GM21619 (cell line): ENCODE data around the gene USP2.

Experiments used
- ATAC-seq: cut with Tn5 transposase; IDR thresholded peaks from one replicate; pipeline ENCODE4 v1.9.1; 2021; ENCODE audit not compliant: unreplicated experiment

Gene USP2

DNA sequence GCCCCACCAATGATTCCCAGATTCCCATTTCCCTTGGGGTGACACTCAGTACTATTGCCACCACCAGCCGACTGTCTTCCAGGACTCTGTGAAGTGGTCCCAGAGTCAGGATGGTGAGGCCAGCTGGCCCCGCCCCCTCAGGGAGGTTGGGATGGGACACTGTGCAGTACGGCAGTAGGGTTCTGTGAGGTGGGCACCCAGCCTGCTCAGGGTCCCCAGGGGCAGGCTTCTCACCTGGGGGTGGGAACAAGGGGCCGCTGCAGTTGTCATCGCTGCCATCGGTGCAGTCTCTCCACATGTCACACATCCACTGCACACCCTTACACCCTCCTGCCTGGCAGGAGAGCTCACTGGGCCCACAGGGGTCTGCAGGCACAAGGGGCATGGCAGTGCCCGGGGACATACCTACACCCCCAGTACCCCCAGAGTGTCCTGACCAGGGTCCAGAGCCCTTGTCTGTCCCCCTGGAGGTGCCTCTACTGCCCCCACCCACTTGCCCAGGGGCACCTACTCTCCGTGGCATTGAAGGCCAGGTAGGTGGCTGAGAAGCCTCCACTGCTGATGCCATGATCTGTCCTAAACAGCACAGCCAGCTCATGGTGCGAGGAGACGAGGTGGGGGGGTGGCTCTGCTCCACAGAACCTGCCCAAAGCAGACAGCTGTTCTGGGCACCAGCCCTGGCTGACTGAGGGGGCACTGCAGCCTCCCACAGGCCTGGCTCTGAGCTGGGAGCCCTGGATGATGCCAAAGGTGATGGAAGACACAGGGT, 38.9 kb downstream of the USP2 start:
- ATAC-seq = no peak

GRCh38 chr11:119342023-119342300, 39.5 kb downstream of the USP2 start:
- ATAC-seq = no peak

GRCh38 chr11:119341222-119342022, 40.1 kb downstream of the USP2 start:
- no peak for ATAC-seq

- no peak for ATAC-seq
Measured at GRCh38 chr11:119340335-119341221, 40.9 kb downstream of the USP2 start, which contains the start of gene C1QTNF5. TSS of gene C1QTNF5 (minus strand) at chr11:119340883. CDS start at chr11:119340397, 486 bp downstream.

- no peak for ATAC-seq
Measured at GRCh38 chr11:119339589-119340334, 41.7 kb downstream of the USP2 start.

DNA sequence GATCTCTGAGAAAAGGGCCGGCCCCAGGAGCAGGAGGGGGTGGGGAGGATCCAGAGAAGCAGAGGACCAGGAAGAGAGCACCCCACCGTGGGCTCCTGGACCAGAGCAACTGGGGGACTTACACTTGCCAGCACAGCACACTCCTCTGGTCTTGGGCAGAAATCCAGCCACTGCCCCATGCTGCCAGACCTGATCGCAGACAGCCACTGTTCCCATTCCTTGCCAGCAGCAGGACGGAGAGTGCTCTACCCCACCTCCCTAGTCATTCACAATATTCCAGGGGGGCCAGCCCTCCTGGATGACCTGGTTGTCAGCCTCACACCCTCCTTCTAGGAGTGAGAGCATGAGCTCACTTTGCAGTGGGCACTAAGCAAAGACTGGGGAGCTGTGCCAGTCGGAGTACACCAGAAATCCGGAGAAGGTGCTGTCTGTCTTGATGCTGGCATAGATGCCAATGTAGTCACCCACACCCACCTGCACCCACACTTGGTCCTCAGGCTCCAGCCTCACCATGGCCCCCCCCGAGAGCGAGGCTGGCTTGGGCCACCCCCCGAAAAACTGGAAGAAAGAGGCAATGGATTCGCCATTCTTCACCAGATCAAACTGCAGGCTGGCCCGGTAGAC, 42.4 kb downstream of the USP2 start:
- no peak for ATAC-seq

GRCh38 chr11:119338318-119338890, 43.1 kb downstream of the USP2 start:
- ATAC-seq = no peak

- no peak for ATAC-seq
Measured at GRCh38 chr11:119337581-119338317, 43.7 kb downstream of the USP2 start.

- ATAC-seq = no peak
Measured at GRCh38 chr11:119336744-119337469, 44.6 kb downstream of the USP2 start.

DNA sequence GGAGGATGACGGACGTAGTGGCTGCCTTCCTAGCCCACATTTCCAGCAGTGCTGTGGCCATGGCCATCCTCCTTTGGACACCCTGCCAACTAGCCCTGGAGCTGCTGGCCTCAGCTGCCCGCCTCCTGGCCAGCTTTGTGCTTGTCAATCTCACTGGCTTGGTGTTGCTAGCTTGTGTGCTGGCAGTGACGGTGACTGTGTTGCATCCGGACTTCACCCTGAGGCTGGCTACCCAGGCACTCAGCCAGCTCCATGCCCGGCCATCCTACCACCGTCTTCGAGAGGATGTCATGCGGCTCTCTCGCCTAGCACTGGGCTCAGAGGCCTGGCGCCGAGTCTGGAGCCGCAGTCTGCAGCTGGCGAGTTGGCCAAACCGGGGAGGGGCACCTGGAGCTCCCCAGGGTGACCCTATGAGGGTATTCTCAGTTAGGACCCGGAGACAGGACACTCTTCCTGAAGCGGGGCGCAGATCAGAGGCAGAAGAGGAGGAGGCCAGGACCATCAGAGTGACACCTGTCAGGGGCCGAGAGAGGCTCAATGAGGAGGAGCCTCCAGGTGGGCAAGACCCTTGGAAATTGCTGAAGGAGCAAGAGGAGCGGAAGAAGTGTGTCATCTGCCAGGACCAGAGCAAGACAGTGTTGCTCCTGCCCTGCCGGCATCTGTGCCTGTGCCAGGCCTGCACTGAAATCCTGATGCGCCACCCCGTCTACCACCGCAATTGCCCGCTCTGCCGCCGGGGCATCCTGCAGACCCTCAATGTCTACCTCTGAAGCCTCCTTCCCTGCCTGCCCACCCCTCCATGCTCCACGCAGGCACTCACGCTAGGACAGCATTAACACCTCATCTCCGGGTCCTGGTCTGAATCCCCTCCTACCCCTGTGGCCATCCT, 45.6 kb downstream of the USP2 start:
- no peak for ATAC-seq

GRCh38 chr11:119335091-119335654, 46.3 kb downstream of the USP2 start:
- no peak for ATAC-seq

DNA sequence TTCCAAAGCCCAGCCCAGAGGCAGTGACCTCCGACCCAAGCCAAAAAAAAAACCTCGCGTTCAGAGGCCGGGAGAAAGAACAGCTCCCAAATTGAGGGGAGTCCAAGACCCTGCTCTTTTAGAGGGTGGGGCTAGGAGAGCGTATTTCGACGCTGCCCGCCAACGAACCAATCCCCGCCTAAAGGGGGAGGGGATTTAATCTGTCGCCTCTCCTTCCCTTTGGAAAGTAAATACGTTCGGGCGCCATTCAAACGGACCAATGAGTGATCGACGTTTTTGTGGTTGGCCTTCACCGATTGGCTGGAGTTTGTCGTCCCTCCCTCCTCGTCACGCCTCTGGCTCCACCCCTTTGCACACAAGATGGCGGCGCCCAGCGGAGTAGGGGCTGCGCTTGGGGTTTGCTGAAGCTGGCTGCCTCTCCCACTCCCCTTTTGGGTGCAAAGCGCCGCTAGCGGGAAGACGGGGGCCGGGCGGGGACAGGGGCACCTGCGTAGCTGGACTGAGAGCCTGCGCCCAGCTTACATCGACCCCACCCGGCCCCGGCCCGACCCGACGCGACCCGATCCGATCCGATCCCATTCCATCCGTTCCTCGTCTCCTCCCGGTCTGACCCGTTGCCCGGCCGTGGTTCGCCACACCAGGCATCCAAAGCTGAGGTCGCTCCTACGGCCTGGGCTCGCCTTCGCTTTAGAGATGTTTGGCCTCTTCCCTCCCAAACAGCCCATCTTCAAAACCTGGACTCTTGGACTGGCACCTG, 47.1 kb downstream of the USP2 start, which contains the start of gene RNF26:
Gene RNF26 (plus strand): TSS at position 354 of the 757 bp plus-strand sequence. CDS start 596 bp downstream, outside the sequence.
- peak; percentile 96 for ATAC-seq

GRCh38 chr11:119332111-119332765, 49.3 kb downstream of the USP2 start:
- no peak for ATAC-seq

GRCh38 chr11:119330237-119330636, 51.3 kb downstream of the USP2 start:
- no peak for ATAC-seq

DNA sequence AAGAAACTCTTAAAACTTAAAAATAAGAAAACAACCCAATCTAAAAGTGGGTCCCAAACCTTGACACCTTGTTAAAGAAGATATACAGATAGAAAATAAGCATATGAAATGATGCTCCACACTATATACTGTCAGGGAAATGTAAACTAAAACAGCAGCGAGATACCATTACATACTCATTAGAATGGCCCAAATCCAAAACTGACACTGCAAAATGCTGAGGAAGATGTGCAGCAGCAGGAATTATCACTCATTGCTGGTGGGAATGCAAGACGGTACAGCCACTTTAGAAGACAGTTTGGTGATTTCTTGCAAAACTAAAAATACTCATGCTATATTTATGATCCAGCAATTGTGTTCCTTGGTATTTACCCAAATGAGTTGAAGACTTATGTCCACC, 52.2 kb downstream of the USP2 start:
- ATAC-seq = no peak

DNA sequence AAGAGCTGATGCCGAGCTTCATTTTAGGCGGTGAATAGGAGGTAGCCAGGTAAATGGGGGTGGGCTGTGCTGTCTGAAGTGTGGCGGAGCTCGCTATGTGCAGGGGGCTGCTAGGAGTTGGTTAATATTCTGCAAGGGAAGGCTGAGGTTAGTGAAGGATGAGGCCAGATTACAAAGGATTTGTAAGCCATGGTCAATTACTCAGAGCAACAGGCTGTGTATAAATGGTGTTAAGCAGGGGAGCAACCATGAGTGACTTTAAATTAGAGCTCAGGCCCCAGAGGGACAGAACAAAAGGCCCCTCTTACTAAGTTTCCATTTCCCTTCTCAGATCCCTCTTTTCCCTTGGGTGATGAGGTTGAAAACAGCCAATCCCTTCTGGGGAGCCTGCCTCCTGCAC, 57.3 kb downstream of the USP2 start:
- ATAC-seq = no peak
